Measurements from ENCODE around the gene PTPN3. TPM values are rescaled to one million over a fixed set of nuclear protein-coding genes. Genes with fewer than 3 reads are reported as not detected.

PTPN3 gene
- polyA plus RNA-seq, 1 of the 3 experiments (the other 2 are of a cell fraction): 7.5 TPM

GRCh38 chr9:109475526-109475925, 22.6 kb downstream of the PTPN3 start:
- H3K27ac ChIP-seq (ENCODE audit: low read depth in 2 of 2, low read length in 1 of 2): no peak overlapping the region
- H3K9ac ChIP-seq: no peak overlapping the region
- H3K4me2 ChIP-seq: no peak overlapping the region
- H3K4me1 ChIP-seq (ENCODE audit: control insufficient read depth in 1 of 2, insufficient read depth in 2 of 2, low read depth in 1 of 2, low read length in 1 of 2): peaks cover 8 to 13% of the 10 kb centered on the region in 2 experiments; a peak in 1 of 4 replicates
- TF ChIP-seq MEF2A (IDR thresholded peaks at IDR 0.05; ENCODE audit: borderline replicate concordance, low read depth) (no peak), MAX (IDR thresholded peaks at IDR 0.05; ENCODE audit: low read depth) (no peak), IRF3 (IDR thresholded peaks at IDR 0.05; ENCODE audit: low read depth, low read length) (no peak), YY1 (IDR thresholded peaks at IDR 0.05; ENCODE audit: low read depth) (no peak)
- no peaks in the 10 kb centered on the region for H3K27me3 ChIP-seq (ENCODE audit: insufficient read depth)
- H4K20me1 ChIP-seq (ENCODE audit: insufficient read depth): no peaks in the 10 kb centered on the region
- WGBS (ENCODE audit: low lambda C conversion rate): 92% methylated on average over 6 of the region's 7 CpGs
- no peaks in the 10 kb centered on the region for H3K9me3 ChIP-seq
- ChIA-PET CTCF (interaction anchor here (1.0 to 2.3 kb wide), 8 partner anchors 9 to 231 kb away, joined by 3 to 13 read pairs (median 4); no protein-coding TSS in a partner anchor), POLR2A (no interaction called here)
- no peak for DNase-seq
- H3K36me3 ChIP-seq (replicated peaks in 1 of 2; ENCODE audit: control insufficient read depth in 1 of 2, insufficient read depth in 2 of 2, low read length in 1 of 2): no peaks in the 10 kb centered on the region
- H3K9me2 ChIP-seq: no peaks in the 10 kb centered on the region
- no peak overlapping the region for H3K4me3 ChIP-seq (ENCODE audit: low read depth in 2 of 2, low read length in 1 of 2)
- H2AFZ ChIP-seq (ENCODE audit: low read depth): no peak overlapping the region
- H3K79me2 ChIP-seq (ENCODE audit: insufficient read depth): peaks cover 25% of the 10 kb centered on the region
- H3F3A ChIP-seq (replicated peaks; ENCODE audit: insufficient read depth): no peaks in the 10 kb centered on the region

- ChIA-PET CTCF (interaction anchor here (1.0 to 2.3 kb wide), 8 partner anchors 9 to 230 kb away, joined by 3 to 13 read pairs (median 4); no protein-coding TSS in a partner anchor), POLR2A (no interaction called here)
- H3K79me2 ChIP-seq (ENCODE audit: insufficient read depth): peaks cover 25% of the 10 kb centered on the region
- H4K20me1 ChIP-seq (ENCODE audit: insufficient read depth): no peaks in the 10 kb centered on the region
- no peak for DNase-seq
- H3K36me3 ChIP-seq (replicated peaks in 1 of 2; ENCODE audit: control insufficient read depth in 1 of 2, insufficient read depth in 2 of 2, low read length in 1 of 2): no peaks in the 10 kb centered on the region
- H3F3A ChIP-seq (replicated peaks; ENCODE audit: insufficient read depth): peaks cover 6% of the 10 kb centered on the region
- H3K9ac ChIP-seq: no peak overlapping the region
- no peak overlapping the region for H3K4me2 ChIP-seq
- H3K27me3 ChIP-seq (ENCODE audit: insufficient read depth): no peaks in the 10 kb centered on the region
- peaks cover 8 to 13% of the 10 kb centered on the region in 2 experiments; a peak in 1 of 4 replicates for H3K4me1 ChIP-seq (ENCODE audit: control insufficient read depth in 1 of 2, insufficient read depth in 2 of 2, low read depth in 1 of 2, low read length in 1 of 2)
- no peak overlapping the region for H3K27ac ChIP-seq (ENCODE audit: low read depth in 2 of 2, low read length in 1 of 2)
- no peak overlapping the region for H2AFZ ChIP-seq (ENCODE audit: low read depth)
- WGBS (ENCODE audit: low lambda C conversion rate): 89% methylated on average over 2 of the region's 2 CpGs
- no peaks in the 10 kb centered on the region for H3K9me3 ChIP-seq
- H3K4me3 ChIP-seq (ENCODE audit: low read depth in 2 of 2, low read length in 1 of 2): no peak overlapping the region
- no peaks in the 10 kb centered on the region for H3K9me2 ChIP-seq
- TF ChIP-seq NFIC (IDR thresholded peaks at IDR 0.05; ENCODE audit: borderline replicate concordance) (no peak), GATA2 (CRISPR knock-in tag; IDR thresholded peaks at IDR 0.05) (no peak), MXI1 (IDR thresholded peaks at IDR 0.05; ENCODE audit: low read depth, low read length) (no peak), GABPA (IDR thresholded peaks at IDR 0.05; ENCODE audit: low read depth) (no peak), CTCF (IDR thresholded peaks at IDR 0.05) (no peak), POLR2AphosphoS5 (IDR thresholded peaks at IDR 0.05; ENCODE audit: low read depth, low read length) (no peak), TCF12 (IDR thresholded peaks at IDR 0.05) (no peak), SMC3 (IDR thresholded peaks at IDR 0.05; ENCODE audit: low read depth, low read length) (no peak), MEF2A (IDR thresholded peaks at IDR 0.05; ENCODE audit: borderline replicate concordance, low read depth) (no peak)
Observed at GRCh38 chr9:109474944-109475343, 23.2 kb downstream of the PTPN3 start.
